ENCODE measurements around the gene FBXO31. TPM values are rescaled to one million over a fixed set of nuclear protein-coding genes. Genes with fewer than 3 reads are reported as not detected.

The FBXO31 gene
- total RNA-seq, 4 donors from 2014 or later, result 156 to 264 (median 201) TPM

DNA sequence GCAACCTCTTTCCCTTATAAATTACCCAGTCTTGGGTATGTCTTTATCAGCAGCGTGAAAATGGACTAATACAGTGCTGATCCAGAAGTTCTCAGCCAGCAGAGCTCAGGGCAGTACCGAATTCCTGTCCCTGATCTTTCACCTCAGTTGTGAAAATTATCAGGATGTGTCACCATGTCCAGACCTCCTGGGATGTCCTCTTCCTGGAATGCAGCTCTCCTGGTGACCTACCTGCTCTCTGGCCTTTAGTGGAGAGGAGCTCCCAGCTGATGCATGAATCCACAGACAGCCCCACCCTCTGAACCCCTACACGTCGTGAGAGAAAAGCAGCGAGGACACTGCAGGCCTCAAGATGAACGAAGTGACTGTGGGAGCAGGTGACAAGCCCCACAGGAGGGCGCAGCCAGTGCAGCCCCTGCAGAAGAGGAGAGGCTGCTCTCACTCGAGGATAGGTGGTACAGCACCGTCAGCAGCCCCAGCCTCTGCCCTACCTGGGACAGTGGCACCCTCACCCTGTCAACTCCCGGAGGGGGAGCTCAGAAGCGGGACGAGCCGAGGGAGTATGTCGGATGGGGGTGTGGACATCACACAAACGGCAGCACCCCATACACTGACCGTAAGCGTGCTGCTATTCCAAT, 44.4 kb downstream of the FBXO31 start:
- Histone ChIP-seq H3K4me3 (no peak overlapping the region), H3K27me3 (no peaks in the 10 kb centered on the region), H3K36me3 (peaks cover 0 to 68% of the 10 kb centered on the region in 2 donors), H3K27ac (no peak overlapping the region), H3K9me3 (no peaks in the 10 kb centered on the region), H3K4me1 (no peaks in the 10 kb centered on the region)
- ATAC-seq, result no peak
- in situ Hi-C loops (cut with MboI; ENCODE audit: low sequenced_read_pairs in 4 of 4), result no loop called here
- no peak for TF ChIP-seq POLR2A (IDR thresholded peaks at IDR 0.05)
- TF ChIP-seq, protein P1, sequence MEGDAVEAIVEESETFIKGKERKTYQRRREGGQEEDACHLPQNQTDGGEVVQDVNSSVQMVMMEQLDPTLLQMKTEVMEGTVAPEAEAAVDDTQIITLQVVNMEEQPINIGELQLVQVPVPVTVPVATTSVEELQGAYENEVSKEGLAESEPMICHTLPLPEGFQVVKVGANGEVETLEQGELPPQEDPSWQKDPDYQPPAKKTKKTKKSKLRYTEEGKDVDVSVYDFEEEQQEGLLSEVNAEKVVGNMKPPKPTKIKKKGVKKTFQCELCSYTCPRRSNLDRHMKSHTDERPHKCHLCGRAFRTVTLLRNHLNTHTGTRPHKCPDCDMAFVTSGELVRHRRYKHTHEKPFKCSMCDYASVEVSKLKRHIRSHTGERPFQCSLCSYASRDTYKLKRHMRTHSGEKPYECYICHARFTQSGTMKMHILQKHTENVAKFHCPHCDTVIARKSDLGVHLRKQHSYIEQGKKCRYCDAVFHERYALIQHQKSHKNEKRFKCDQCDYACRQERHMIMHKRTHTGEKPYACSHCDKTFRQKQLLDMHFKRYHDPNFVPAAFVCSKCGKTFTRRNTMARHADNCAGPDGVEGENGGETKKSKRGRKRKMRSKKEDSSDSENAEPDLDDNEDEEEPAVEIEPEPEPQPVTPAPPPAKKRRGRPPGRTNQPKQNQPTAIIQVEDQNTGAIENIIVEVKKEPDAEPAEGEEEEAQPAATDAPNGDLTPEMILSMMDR (IDR thresholded peaks at IDR 0.05 in 4 of 5, conservative IDR thresholded peaks at IDR 0.05 in 1 of 5), result no peak
- intact Hi-C loops (cut with DNase I; ENCODE audit: low total_unique reads), result no loop called here
- no peak for DNase-seq

DNA sequence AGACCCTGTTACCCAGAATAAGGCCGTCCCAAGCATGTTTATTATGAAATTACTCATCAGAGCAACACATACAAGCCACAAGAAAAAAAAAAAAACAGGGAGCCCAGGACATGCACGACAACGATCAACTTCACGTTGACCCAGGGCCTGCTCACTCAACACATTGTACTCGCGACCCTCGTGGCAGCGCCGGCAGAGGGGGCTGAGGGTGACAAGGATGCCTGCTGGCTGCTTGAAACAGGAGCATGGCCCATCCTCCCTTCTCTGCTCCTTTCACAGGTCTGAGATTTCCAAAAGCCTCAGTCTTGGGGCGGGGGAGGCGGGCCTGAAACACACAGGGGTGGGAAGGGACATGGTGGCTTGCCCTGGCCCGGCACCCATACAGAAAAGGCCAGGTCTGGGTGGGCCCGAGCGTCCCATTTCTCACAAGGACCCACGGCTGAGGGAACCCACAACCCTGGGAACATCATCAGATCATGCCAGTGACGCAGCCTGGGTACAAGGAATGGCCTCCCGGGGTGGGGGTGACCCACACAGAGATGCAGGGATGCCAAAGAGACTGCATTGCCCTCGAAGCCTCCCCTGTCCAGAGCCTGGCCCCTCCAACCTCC, 45.3 kb downstream of the FBXO31 start:
- ATAC-seq (no peak), DNase-seq (no peak)
- H3K27me3 ChIP-seq, result no peaks in the 10 kb centered on the region
- no peak overlapping the region for H3K4me3 ChIP-seq
- peaks cover 0 to 72% of the 10 kb centered on the region in 2 donors for H3K36me3 ChIP-seq
- intact Hi-C loops (cut with DNase I; ENCODE audit: low total_unique reads) (no loop called here), in situ Hi-C loops (cut with MboI; ENCODE audit: low sequenced_read_pairs in 4 of 4) (no loop called here)
- TF ChIP-seq POLR2A (IDR thresholded peaks at IDR 0.05), result no peak
- TF ChIP-seq, protein P1 (IDR thresholded peaks at IDR 0.05 in 4 of 5, conservative IDR thresholded peaks at IDR 0.05 in 1 of 5), result no peak
- no peaks in the 10 kb centered on the region for H3K9me3 ChIP-seq
- no peaks in the 10 kb centered on the region for H3K4me1 ChIP-seq
- H3K27ac ChIP-seq, result no peak overlapping the region

DNA sequence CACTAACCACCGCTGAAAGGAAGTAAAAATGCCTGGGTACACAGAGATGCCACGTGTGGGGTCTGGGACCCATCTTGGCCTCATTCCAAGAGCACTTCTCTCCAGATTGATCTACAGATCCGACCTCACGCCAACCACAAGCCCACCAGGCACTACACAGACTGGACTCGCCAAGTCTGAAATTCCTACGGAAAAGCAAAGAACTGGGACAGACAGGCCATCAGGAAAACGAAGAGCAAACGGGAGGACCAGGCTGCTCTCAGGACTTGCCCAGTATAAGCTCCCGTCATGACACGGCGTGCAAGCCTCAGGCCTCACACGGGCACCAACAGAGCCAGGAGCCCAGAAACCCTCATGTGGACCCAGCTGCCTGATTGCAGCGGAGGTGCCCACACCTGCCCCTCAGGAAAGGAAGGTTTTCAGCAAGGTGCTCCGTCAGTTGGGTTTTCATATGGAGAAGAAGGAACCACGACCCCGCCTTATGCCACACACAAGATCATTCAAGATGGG, 46.3 kb downstream of the FBXO31 start:
- no peak for TF ChIP-seq POLR2A (IDR thresholded peaks at IDR 0.05)
- TF ChIP-seq, protein P1 (IDR thresholded peaks at IDR 0.05 in 4 of 5, conservative IDR thresholded peaks at IDR 0.05 in 1 of 5), result no peak
- in situ Hi-C loops (cut with MboI; ENCODE audit: low sequenced_read_pairs in 4 of 4) (no loop called here), intact Hi-C loops (cut with DNase I; ENCODE audit: low total_unique reads) (no loop called here)
- peaks cover 5 to 9% of the 10 kb centered on the region in 2 donors for H3K4me1 ChIP-seq
- H3K9me3 ChIP-seq, result no peaks in the 10 kb centered on the region
- no peak for DNase-seq
- no peak overlapping the region for H3K4me3 ChIP-seq
- peaks cover 0 to 67% of the 10 kb centered on the region in 2 donors for H3K36me3 ChIP-seq
- H3K27me3 ChIP-seq, result no peaks in the 10 kb centered on the region
- no peak overlapping the region for H3K27ac ChIP-seq
- ATAC-seq, result no peak

DNA sequence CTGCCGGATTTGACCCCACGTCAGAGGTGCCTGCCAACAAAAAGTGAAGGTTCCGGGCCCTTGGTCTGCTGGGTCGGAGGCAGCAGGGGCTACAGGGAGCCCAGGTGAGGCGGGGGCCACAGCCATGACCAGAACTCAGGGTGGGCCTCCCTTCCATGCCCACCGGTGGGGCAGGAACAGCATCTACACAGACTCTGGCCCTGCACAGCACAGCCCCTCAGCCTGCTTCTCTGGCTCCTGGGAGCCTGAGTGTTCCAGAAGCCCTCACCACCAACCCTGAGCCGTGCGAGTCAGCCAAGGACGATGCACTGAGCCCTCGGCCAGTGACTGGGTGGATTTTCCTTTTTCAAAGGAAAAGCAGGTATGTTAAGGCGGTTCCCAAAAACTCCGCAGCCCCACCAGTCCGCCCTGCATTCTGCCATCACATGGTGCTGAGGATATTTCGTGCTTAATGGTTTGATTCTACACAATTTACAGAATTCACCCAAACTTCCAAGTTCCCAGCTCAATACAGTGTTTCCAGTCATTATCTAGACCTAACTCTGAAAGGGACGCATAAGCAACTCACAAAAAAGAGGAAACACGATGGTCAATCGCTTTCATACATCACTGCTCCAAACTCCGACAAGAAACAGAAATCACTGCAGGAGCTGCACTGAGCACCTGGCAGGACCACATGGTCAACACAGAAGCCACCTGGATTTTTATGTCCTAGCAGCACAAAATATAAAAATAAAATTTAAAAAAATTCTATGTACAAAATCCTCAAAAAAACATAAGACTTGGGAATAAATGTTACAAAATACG, 46.9 kb downstream of the FBXO31 start:
- Histone ChIP-seq H3K27ac (no peak overlapping the region), H3K27me3 (no peaks in the 10 kb centered on the region), H3K4me3 (no peak overlapping the region), H3K4me1 (peaks cover 12 to 16% of the 10 kb centered on the region in 2 donors), H3K9me3 (no peaks in the 10 kb centered on the region), H3K36me3 (peaks cover 0 to 60% of the 10 kb centered on the region in 2 donors)
- in situ Hi-C loops (cut with MboI; ENCODE audit: low sequenced_read_pairs in 4 of 4) (no loop called here), intact Hi-C loops (cut with DNase I; ENCODE audit: low total_unique reads) (no loop called here)
- no peak for ATAC-seq
- no peak for TF ChIP-seq POLR2A (IDR thresholded peaks at IDR 0.05)
- TF ChIP-seq, protein P1 (IDR thresholded peaks at IDR 0.05 in 4 of 5, conservative IDR thresholded peaks at IDR 0.05 in 1 of 5), result no peak
- DNase-seq, result no peak

Measured in gastrocnemius medialis (tissue), 4 donors.